IMR-90 (cell line): ENCODE results near the gene NELL1. TPM values are rescaled to one million over a fixed set of nuclear protein-coding genes. Genes with fewer than 3 reads are reported as not detected.

ENCODE experiments used
- ATAC-seq: fragments of 200-7000 bp; cut with Tn5 transposase; 2 replicates; pipeline ENCODE4 v1.9.1; 2020; ENCODE audit warnings: low read depth, mild to moderate bottlenecking, moderate library complexity
- BruUV-seq: library from RNA; stranded (reverse); fragments of 400-500 nt; replicated peaks from 2 replicates; lab custom pipeline; 2021; lab: Mats Ljungman, UMichigan
- CTCF ChIA-PET: fragments of 300-600 bp; formaldehyde crosslinking; extraction: SDS; loops from one replicate; lab custom pipeline; 2021; ENCODE audit warnings: antibody characterized with exemption; lab: Yijun Ruan, JAX
- POLR2A ChIA-PET: fragments of 300-600 bp; sonication (Branson Sonifier 250); formaldehyde crosslinking; loops from one replicate; lab custom pipeline; 2022; ENCODE audit warnings: antibody characterized with exemption; ENCODE audit not compliant: unreplicated experiment; lab: Charles Lee
- DNase-seq: peaks from one replicate; pipeline ENCODE4 v3.0.0; 2013
- H2AFZ ChIP-seq: replicated peaks from 2 replicates; pipeline ENCODE3; 2013; ENCODE audit warnings: low read length, mild to moderate bottlenecking; ENCODE audit not compliant: poor library complexity
- H2AK5ac ChIP-seq: 2 replicates; pipeline ENCODE4 v1.6.1; 2013; ENCODE audit warnings: low read depth, low read length, inconsistent platforms
- H2AK9ac ChIP-seq: replicated peaks from 2 replicates; pipeline ENCODE3; 2013; ENCODE audit warnings: mild to moderate bottlenecking, low read depth, low read length, moderate library complexity; ENCODE audit not compliant: poor library complexity
- H2BK120ac ChIP-seq: 2 replicates; pipeline ENCODE4 v1.6.1; 2013; ENCODE audit warnings: low read depth, low read length, inconsistent platforms
- H2BK15ac ChIP-seq: 3 replicates; pipeline ENCODE4 v1.6.1; 2013; ENCODE audit warnings: low read depth, low read length, inconsistent platforms
- H2BK20ac ChIP-seq: 2 replicates; pipeline ENCODE4 v1.6.1; 2013; ENCODE audit warnings: low read depth, mild to moderate bottlenecking, inconsistent platforms, low read length, moderate library complexity
- H2BK5ac ChIP-seq: 2 replicates; pipeline ENCODE4 v1.6.1; 2013; ENCODE audit warnings: mild to moderate bottlenecking, low read depth, low read length, inconsistent platforms; ENCODE audit not compliant: poor library complexity, severe bottlenecking
- H3K14ac ChIP-seq: replicated peaks from 2 replicates; pipeline ENCODE4 v1.6.1; 2013; ENCODE audit warnings: low read depth, low read length, inconsistent platforms
- H3K18ac ChIP-seq: 2 replicates; pipeline ENCODE4 v1.6.1; 2013; ENCODE audit warnings: low read depth, low read length, control low read depth
- H3K23ac ChIP-seq: 2 replicates; pipeline ENCODE4 v1.6.1; 2013; ENCODE audit warnings: low read depth, low read length, inconsistent platforms
- H3K27ac ChIP-seq: 2 replicates; pipeline ENCODE4 v1.5.1; 2013; ENCODE audit warnings: mild to moderate bottlenecking, control low read depth, low read length; ENCODE audit not compliant: insufficient read depth
- H3K27me3 ChIP-seq: 2 replicates; pipeline ENCODE4 v1.6.1; 2013; ENCODE audit warnings: low read length; ENCODE audit not compliant: control insufficient read depth, insufficient read depth
- H3K36me3 ChIP-seq: 2 replicates; pipeline ENCODE4 v1.6.1; 2013; ENCODE audit warnings: low read length, mixed read lengths; ENCODE audit not compliant: control insufficient read depth, insufficient read depth
- H3K4ac ChIP-seq: 2 replicates; pipeline ENCODE4 v1.6.1; 2013; ENCODE audit warnings: low read depth, low read length, inconsistent platforms
- H3K4me1 ChIP-seq: 2 replicates; pipeline ENCODE4 v1.6.1; 2013; ENCODE audit warnings: low read length, mixed read lengths; ENCODE audit not compliant: control insufficient read depth, insufficient read depth
- H3K4me2 ChIP-seq: 2 replicates; pipeline ENCODE4 v1.6.1; 2013; ENCODE audit warnings: low read depth, mild to moderate bottlenecking, control low read depth, low read length, moderate library complexity
- H3K4me3 ChIP-seq: 2 replicates; pipeline ENCODE4 v1.5.1; 2013; ENCODE audit warnings: low read depth, mild to moderate bottlenecking, control low read depth, low read length, moderate library complexity; ENCODE audit not compliant: insufficient read depth
- H3K56ac ChIP-seq: 2 replicates; pipeline ENCODE4 v1.6.1; 2013; ENCODE audit warnings: low read length, inconsistent platforms; ENCODE audit not compliant: insufficient read depth; ENCODE audit errors: extremely low read depth
- H3K79me1 ChIP-seq, 2 experiments: 2 replicates each; pipeline ENCODE4 v1.6.1; 2013; ENCODE audit warnings: low read length in 2 of 2, inconsistent platforms in 1 of 2, low read depth in 1 of 2
- H3K9ac ChIP-seq: 2 replicates; pipeline ENCODE4 v1.6.1; 2013; ENCODE audit warnings: low read depth, low read length, control low read depth
- H3K9me1 ChIP-seq: 2 replicates; pipeline ENCODE4 v1.6.1; 2013; ENCODE audit warnings: low read length, inconsistent platforms; ENCODE audit not compliant: insufficient read depth
- H3K9me3 ChIP-seq: 2 replicates; pipeline ENCODE4 v1.6.1; 2013; ENCODE audit warnings: low read length; ENCODE audit not compliant: control insufficient read depth, insufficient read depth
- H4K20me1 ChIP-seq: 2 replicates; pipeline ENCODE4 v1.6.1; 2013; ENCODE audit warnings: low read length, inconsistent platforms; ENCODE audit not compliant: insufficient read depth
- H4K5ac ChIP-seq: 2 replicates; pipeline ENCODE4 v1.6.1; 2013; ENCODE audit warnings: mild to moderate bottlenecking, low read depth, low read length, control low read depth
- H4K8ac ChIP-seq, 2 experiments: 2 replicates each; pipeline ENCODE4 v1.6.1; 2013; ENCODE audit warnings: low read depth in 2 of 2, low read length in 2 of 2, control low read depth in 1 of 2, inconsistent platforms in 1 of 2
- H4K91ac ChIP-seq: 2 replicates; pipeline ENCODE4 v1.6.1; 2013; ENCODE audit warnings: low read depth, low read length, inconsistent platforms; ENCODE audit not compliant: insufficient read depth
- BHLHE40 ChIP-seq: fragments of 150-350 bp; IDR thresholded peaks from 2 replicates; pipeline ENCODE4 v1.6.1; 2016; ENCODE audit warnings: mild to moderate bottlenecking, low read depth, low read length
- CHD1 ChIP-seq: IDR thresholded peaks from 2 replicates; pipeline ENCODE4 v1.6.1; 2012; ENCODE audit warnings: low read depth, low read length, improper control_type of control experiment
- FOS ChIP-seq: fragments of 150-350 bp; IDR thresholded peaks from 2 replicates; pipeline ENCODE4 v1.6.1; 2016; ENCODE audit warnings: low read depth, low read length
- MAFK ChIP-seq: IDR thresholded peaks from 2 replicates; pipeline ENCODE4 v1.6.1; 2012; ENCODE audit warnings: low read depth, low read length, improper control_type of control experiment
- MAZ ChIP-seq: IDR thresholded peaks from 2 replicates; pipeline ENCODE4 v1.6.1; 2012; ENCODE audit warnings: low read depth, mild to moderate bottlenecking, low read length, improper control_type of control experiment, moderate library complexity, borderline replicate concordance
- POLR2A ChIP-seq: IDR thresholded peaks from 2 replicates; pipeline ENCODE4 v1.6.1; 2012; ENCODE audit warnings: mild to moderate bottlenecking, low read depth, low read length
- RAD21 ChIP-seq: IDR thresholded peaks from 2 replicates; pipeline ENCODE4 v1.6.1; 2012; ENCODE audit warnings: low read length, improper control_type of control experiment
- SMC3 ChIP-seq: fragments of 150-350 bp; IDR thresholded peaks from 2 replicates; pipeline ENCODE4 v1.6.1; 2016; ENCODE audit warnings: low read depth, mild to moderate bottlenecking, antibody characterized with exemption, low read length, moderate library complexity
- WGBS, 2 experiments: methylation state at CpG; one replicate each; pipeline versions ENCODE4 v1.1.5 to v1.1.7; 2013; ENCODE audit warnings: missing lambda C conversion rate in 2 of 2; ENCODE audit not compliant: insufficient read length in 1 of 2; ENCODE audit errors: extremely low coverage in 2 of 2; 5-methylcytosine and 5-hydroxymethylcytosine counted together
- dilution Hi-C: fragments of 300-500 bp; cut with HindIII; formaldehyde crosslinking; loops from one replicate; pipeline ENCODE4 v1.14.3; 2018; ENCODE audit warnings: low sequenced_read_pairs; ENCODE audit not compliant: unreplicated experiment
- in situ Hi-C: fragments of 300-500 bp; cut with MboI; formaldehyde crosslinking; loops from 3 replicates; pipeline ENCODE4 v1.14.3; 2019; ENCODE audit warnings: low sequenced_read_pairs, inconsistent platforms, mixed read lengths
- intact Hi-C: fragments of 100-400 bp; cut with micrococcal nuclease; formaldehyde crosslinking; loops from 2 replicates; pipeline ENCODE4 v1.10.0; 2022
- polyA plus RNA-seq, 3 experiments: library from polyadenylated mRNA; depleted of rRNA; stranded (reverse); fragments of >200 nt; gene quantifications; 2 replicates each; pipeline ENCODE4 v1.2.3, GENCODE V29; 2012; ENCODE audit warnings: low replicate concordance in 1 of 3
- total RNA-seq: library from RNA; depleted of rRNA; stranded (reverse); fragments of >200 nt; gene quantifications from 2 replicates; pipeline ENCODE4 v1.2.3, GENCODE V29; 2012
- TF ChIP-seq, protein P1 (sequence below): fragments of 150-350 bp; IDR thresholded peaks from 2 replicates; pipeline ENCODE4 v1.6.1; 2017; ENCODE audit warnings: mild to moderate bottlenecking, antibody characterized with exemption, low read length, low read depth

Gene NELL1
- total and polyA plus RNA-seq, 2 of the 4 experiments (the other 2 are of a cell fraction) = not detected

DNA sequence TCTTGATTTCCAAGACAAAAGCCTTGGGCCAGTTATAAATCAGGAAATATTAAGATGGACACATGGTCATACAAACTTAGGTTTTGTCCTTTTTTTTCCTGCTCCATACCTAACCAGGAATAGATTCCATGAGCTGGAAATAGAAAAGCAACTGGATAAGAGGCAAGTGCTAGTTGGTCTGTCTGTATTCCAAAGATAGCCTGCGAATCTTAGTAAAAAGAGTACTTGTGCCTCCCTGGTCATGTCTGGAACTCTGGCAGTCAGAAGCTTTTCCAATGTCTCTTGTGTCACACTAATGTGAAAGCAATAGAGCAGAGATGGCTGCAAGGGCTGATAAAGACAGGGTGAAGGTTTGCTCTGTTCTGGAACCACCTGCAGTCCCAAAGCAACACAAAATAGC is 933.3 kb downstream of the NELL1 start:
- WGBS, 2 experiments = no CpG with 5 or more reads among the region's 1 CpG
- H4K20me1 ChIP-seq = no peaks in the 10 kb centered on the region
- no peaks in the 10 kb centered on the region for H3K36me3 ChIP-seq
- H4K8ac ChIP-seq = no peak overlapping the region
- H3K4me3 ChIP-seq = no peak overlapping the region
- no peak overlapping the region for H3K4ac ChIP-seq
- no peak overlapping the region for H2AFZ ChIP-seq
- H3K27me3 ChIP-seq = no peaks in the 10 kb centered on the region
- ATAC-seq = no peak
- H2AK9ac ChIP-seq = no peak overlapping the region
- H4K91ac ChIP-seq = no peak overlapping the region
- H3K4me1 ChIP-seq = no peaks in the 10 kb centered on the region
- H3K9me3 ChIP-seq = 0 out of 2 replicates have a peak, but pooled peaks cover 2% of the 10 kb centered on the region
- no peak overlapping the region for H2BK5ac ChIP-seq
- no peak overlapping the region for H3K4me2 ChIP-seq
- H3K9me1 ChIP-seq = no peaks in the 10 kb centered on the region
- intact Hi-C loops = no loop called here
- no TSS peak for BruUV-seq
- H2BK120ac ChIP-seq = no peak overlapping the region
- H3K79me1 ChIP-seq = no peaks in the 10 kb centered on the region
- dilution Hi-C loops = no loop called here
- no peak overlapping the region for H3K14ac ChIP-seq
- ChIA-PET POLR2A (no interaction called here), CTCF (no interaction called here)
- H3K27ac ChIP-seq = no peak overlapping the region
- DNase-seq = no peak
- TF ChIP-seq FOS (no peak), MAZ (no peak), SMC3 (no peak), MAFK (no peak), POLR2A (no peak), RAD21 (no peak), CHD1 (no peak), BHLHE40 (no peak)
- TF ChIP-seq, protein P1, sequence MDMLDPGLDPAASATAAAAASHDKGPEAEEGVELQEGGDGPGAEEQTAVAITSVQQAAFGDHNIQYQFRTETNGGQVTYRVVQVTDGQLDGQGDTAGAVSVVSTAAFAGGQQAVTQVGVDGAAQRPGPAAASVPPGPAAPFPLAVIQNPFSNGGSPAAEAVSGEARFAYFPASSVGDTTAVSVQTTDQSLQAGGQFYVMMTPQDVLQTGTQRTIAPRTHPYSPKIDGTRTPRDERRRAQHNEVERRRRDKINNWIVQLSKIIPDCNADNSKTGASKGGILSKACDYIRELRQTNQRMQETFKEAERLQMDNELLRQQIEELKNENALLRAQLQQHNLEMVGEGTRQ = no peak
- no peak overlapping the region for H3K18ac ChIP-seq
- H2BK20ac ChIP-seq = no peak overlapping the region
- no peak overlapping the region for H4K5ac ChIP-seq
- no peak overlapping the region for H2BK15ac ChIP-seq
- H3K56ac ChIP-seq = no peak overlapping the region
- in situ Hi-C loops = no loop called here
- no peak overlapping the region for H3K9ac ChIP-seq
- no peak overlapping the region for H3K23ac ChIP-seq
- H2AK5ac ChIP-seq = no peak overlapping the region
